ENCODE results near the gene PPM1M. TPM values are rescaled to one million over a fixed set of nuclear protein-coding genes. Genes with fewer than 3 reads are reported as not detected.

PPM1M gene
- total RNA-seq, 1 donor: 28.2 TPM

- Histone ChIP-seq H3K4me2 (ENCODE audit: insufficient read depth, low read length) (peak within 1 kb of the TSS; percentile 86), H4K20me1 (ENCODE audit: insufficient read depth, low read length) (peaks cover 11% of the 10 kb centered on the region), H2AFZ (ENCODE audit: low read length) (peak within 1 kb of the TSS; percentile 94), H3K9me3 (ENCODE audit: low read depth, low read length) (no peaks in the 10 kb centered on the region), H3K27me3 (ENCODE audit: insufficient read depth, low read length) (no peaks in the 10 kb centered on the region), H3K36me3 (ENCODE audit: insufficient read depth, low read length) (peaks cover 30% of the 10 kb centered on the region), H3K79me2 (ENCODE audit: insufficient read depth, low read length) (peaks cover 19% of the 10 kb centered on the region), H3K4me1 (ENCODE audit: insufficient read depth, low read length) (peaks cover 28% of the 10 kb centered on the region), H3K27ac (ENCODE audit: low read depth, low read length) (peak within 1 kb of the TSS; percentile 49), H3K4me3 (ENCODE audit: insufficient read depth, low read length) (peak within 1 kb of the TSS; percentile 84)
- TF ChIP-seq CTCF (IDR thresholded peaks at IDR 0.05; ENCODE audit: extremely low read depth, low read depth, low read length): no peak
- peak; percentile 99 for DNase-seq (ENCODE audit: insufficient read length, low spot score, missing footprints)
These were observed 47.5 kb upstream of the PPM1M start, which contains the start of gene ALAS1 for GRCh38 chr3:52197842-52198625. Gene ALAS1, plus strand, starts transcription at chr3:52198160. Its CDS starts 1,082 bp downstream, at chr3:52199242.

- peaks cover 39% of the 10 kb centered on the region for H3K36me3 ChIP-seq (ENCODE audit: insufficient read depth, low read length)
- peak overlapping the region; percentile 74 for H2AFZ ChIP-seq (ENCODE audit: low read length)
- H3K4me3 ChIP-seq (ENCODE audit: insufficient read depth, low read length): peak overlapping the region; percentile 84
- peak overlapping the region; percentile 86 for H3K4me2 ChIP-seq (ENCODE audit: insufficient read depth, low read length)
- peak overlapping the region; percentile 49 for H3K27ac ChIP-seq (ENCODE audit: low read depth, low read length)
- no peaks in the 10 kb centered on the region for H3K9me3 ChIP-seq (ENCODE audit: low read depth, low read length)
- no peak for TF ChIP-seq CTCF (IDR thresholded peaks at IDR 0.05; ENCODE audit: extremely low read depth, low read depth, low read length)
- H4K20me1 ChIP-seq (ENCODE audit: insufficient read depth, low read length): peaks cover 11% of the 10 kb centered on the region
- no peak for DNase-seq (ENCODE audit: insufficient read length, low spot score, missing footprints)
- H3K4me1 ChIP-seq (ENCODE audit: insufficient read depth, low read length): peaks cover 25% of the 10 kb centered on the region
- H3K79me2 ChIP-seq (ENCODE audit: insufficient read depth, low read length): peaks cover 19% of the 10 kb centered on the region
- H3K27me3 ChIP-seq (ENCODE audit: insufficient read depth, low read length): no peaks in the 10 kb centered on the region
These were observed 46.6 kb upstream of the PPM1M start for GRCh38 chr3:52198643-52199608.

GRCh38 chr3:52200981-52201679 is 44.4 kb upstream of the PPM1M start:
- H3K9me3 ChIP-seq (ENCODE audit: low read depth, low read length): no peaks in the 10 kb centered on the region
- peaks cover 19% of the 10 kb centered on the region for H3K79me2 ChIP-seq (ENCODE audit: insufficient read depth, low read length)
- no peak overlapping the region for H3K27ac ChIP-seq (ENCODE audit: low read depth, low read length)
- no peak overlapping the region for H3K4me2 ChIP-seq (ENCODE audit: insufficient read depth, low read length)
- peaks cover 22% of the 10 kb centered on the region for H3K4me1 ChIP-seq (ENCODE audit: insufficient read depth, low read length)
- no peak overlapping the region for H3K4me3 ChIP-seq (ENCODE audit: insufficient read depth, low read length)
- H2AFZ ChIP-seq (ENCODE audit: low read length): no peak overlapping the region
- peaks cover 11% of the 10 kb centered on the region for H4K20me1 ChIP-seq (ENCODE audit: insufficient read depth, low read length)
- H3K36me3 ChIP-seq (ENCODE audit: insufficient read depth, low read length): peaks cover 61% of the 10 kb centered on the region
- TF ChIP-seq CTCF (IDR thresholded peaks at IDR 0.05; ENCODE audit: extremely low read depth, low read depth, low read length): no peak
- H3K27me3 ChIP-seq (ENCODE audit: insufficient read depth, low read length): no peaks in the 10 kb centered on the region
- DNase-seq (ENCODE audit: insufficient read length, low spot score, missing footprints): no peak

All from osteoblast (primary cell).